ENCODE data around the gene TUBB.
A peak's percentile ranks its signal among the peaks of the same experiment; 100 is the strongest.

Gene TUBB

GRCh38 chr6:30767944-30768301 lies 47.8 kb downstream of the TUBB start:
- Mint-ChIP-seq H3K27ac (peak overlapping the region in 2 of 3 experiments; percentile 84 to 94), H3K27me3 (ENCODE audit: low read depth) (peaks cover 5% of the 10 kb centered on the region), H3K36me3 (ENCODE audit: low read depth) (no peaks in the 10 kb centered on the region), H3K4me1 (peaks cover 54% of the 10 kb centered on the region), H3K4me3 (no peak overlapping the region), H3K9me3 (peaks cover 2% of the 10 kb centered on the region)
- TF ChIP-seq CTCF (IDR thresholded peaks at IDR 0.05; ENCODE audit: unreplicated experiment in 3 of 3), result no peak

- Mint-ChIP-seq H3K4me1 (peaks cover 47% of the 10 kb centered on the region), H3K27me3 (ENCODE audit: low read depth) (peaks cover 5% of the 10 kb centered on the region), H3K36me3 (ENCODE audit: low read depth) (no peaks in the 10 kb centered on the region), H3K4me3 (no peak overlapping the region), H3K27ac (peak overlapping the region; percentile 31 to 94 (median 84)), H3K9me3 (peaks cover 2% of the 10 kb centered on the region)
- no peak for TF ChIP-seq CTCF (IDR thresholded peaks at IDR 0.05; ENCODE audit: unreplicated experiment in 3 of 3)
Measured at GRCh38 chr6:30768634-30769087, 48.5 kb downstream of the TUBB start.

- peak overlapping the region; percentile 31 to 94 (median 84) for H3K27ac Mint-ChIP-seq
- H3K4me3 Mint-ChIP-seq, result peak overlapping the region; percentile 7 to 62 (median 53)
- peaks cover 5% of the 10 kb centered on the region for H3K27me3 Mint-ChIP-seq (ENCODE audit: low read depth)
- H3K9me3 Mint-ChIP-seq, result peaks cover 2% of the 10 kb centered on the region
- TF ChIP-seq CTCF (IDR thresholded peaks at IDR 0.05; ENCODE audit: unreplicated experiment in 3 of 3), result no peak
- no peaks in the 10 kb centered on the region for H3K36me3 Mint-ChIP-seq (ENCODE audit: low read depth)
- H3K4me1 Mint-ChIP-seq, result peaks cover 46% of the 10 kb centered on the region
Measured at GRCh38 chr6:30769088-30769852, 49.1 kb downstream of the TUBB start.

GRCh38 chr6:30769853-30770524 lies 49.8 kb downstream of the TUBB start:
- Mint-ChIP-seq H3K9me3 (peaks cover 2% of the 10 kb centered on the region), H3K36me3 (ENCODE audit: low read depth) (no peaks in the 10 kb centered on the region), H3K27me3 (ENCODE audit: low read depth) (peaks cover 5% of the 10 kb centered on the region), H3K4me1 (peaks cover 41% of the 10 kb centered on the region), H3K27ac (peak overlapping the region; percentile 31 to 94 (median 84)), H3K4me3 (peak overlapping the region; percentile 7 to 62 (median 53))
- no peak for TF ChIP-seq CTCF (IDR thresholded peaks at IDR 0.05; ENCODE audit: unreplicated experiment in 3 of 3)

- H3K36me3 Mint-ChIP-seq (ENCODE audit: low read depth), result no peaks in the 10 kb centered on the region
- H3K27me3 Mint-ChIP-seq (ENCODE audit: low read depth), result no peaks in the 10 kb centered on the region
- no peak overlapping the region for H3K4me3 Mint-ChIP-seq
- peaks cover 2% of the 10 kb centered on the region for H3K9me3 Mint-ChIP-seq
- TF ChIP-seq CTCF (IDR thresholded peaks at IDR 0.05; ENCODE audit: unreplicated experiment in 3 of 3), result no peak
- H3K4me1 Mint-ChIP-seq, result peaks cover 36% of the 10 kb centered on the region
- peak overlapping the region in 2 of 3 experiments; percentile 44 to 82 for H3K27ac Mint-ChIP-seq
Measured at GRCh38 chr6:30770592-30770991, 50.4 kb downstream of the TUBB start.
